Measurements from ENCODE around the gene TMEM237.
A peak's percentile ranks its signal among the peaks of the same experiment; 100 is the strongest.

TMEM237 gene

GRCh38 chr2:201642086-201642578 lies 1.2 kb downstream of the TMEM237 start:
- DNase-seq (ENCODE audit: low read depth): no peak

GRCh38 chr2:201639205-201639604 lies 4.1 kb downstream of the TMEM237 start:
- DNase-seq (ENCODE audit: low read depth): no peak

- no peak for DNase-seq (ENCODE audit: low read depth)
Measured at GRCh38 chr2:201638326-201638725, 5.0 kb downstream of the TMEM237 start.

- DNase-seq (ENCODE audit: low read depth): no peak
Measured at GRCh38 chr2:201633661-201634249, 9.5 kb downstream of the TMEM237 start.

GRCh38 chr2:201631041-201631440 lies 12.3 kb downstream of the TMEM237 start:
- DNase-seq (ENCODE audit: low read depth): no peak

- no peak for DNase-seq (ENCODE audit: low read depth)
Measured at GRCh38 chr2:201630577-201630976, 12.7 kb downstream of the TMEM237 start.

- DNase-seq (ENCODE audit: low read depth): no peak
Measured at GRCh38 chr2:201628545-201628944, 14.8 kb downstream of the TMEM237 start.

GRCh38 chr2:201622306-201622970 lies 20.9 kb downstream of the TMEM237 start:
- DNase-seq (ENCODE audit: low read depth): no peak

GRCh38 chr2:201621293-201621999 lies 21.9 kb downstream of the TMEM237 start:
- no peak for DNase-seq (ENCODE audit: low read depth)

GRCh38 chr2:201618744-201619662 lies 24.3 kb downstream of the TMEM237 start:
- DNase-seq (ENCODE audit: low read depth): peak; percentile 41

- DNase-seq (ENCODE audit: low read depth): no peak
Measured at GRCh38 chr2:201608021-201608420, 35.3 kb downstream of the TMEM237 start.

GRCh38 chr2:201607568-201607967 lies 35.7 kb downstream of the TMEM237 start:
- DNase-seq (ENCODE audit: low read depth): no peak

GRCh38 chr2:201600906-201601305 lies 42.4 kb downstream of the TMEM237 start:
- DNase-seq (ENCODE audit: low read depth): no peak

GRCh38 chr2:201597397-201597796 lies 45.9 kb downstream of the TMEM237 start:
- DNase-seq (ENCODE audit: low read depth): no peak

- DNase-seq (ENCODE audit: low read depth): peak; percentile 17
Measured at GRCh38 chr2:201580486-201580885, 62.8 kb downstream of the TMEM237 start.

GRCh38 chr2:201579536-201579935 lies 63.8 kb downstream of the TMEM237 start:
- no peak for DNase-seq (ENCODE audit: low read depth)

GRCh38 chr2:201575971-201576370 lies 67.3 kb downstream of the TMEM237 start:
- DNase-seq (ENCODE audit: low read depth): no peak

- no peak for DNase-seq (ENCODE audit: low read depth)
Measured at GRCh38 chr2:201574766-201575165, 68.5 kb downstream of the TMEM237 start.

GRCh38 chr2:201572846-201573508 lies 70.3 kb downstream of the TMEM237 start:
- no peak for DNase-seq (ENCODE audit: low read depth)

All from GM04504 (cell line).